ENCODE measurements around the gene MBD1.

DNA sequence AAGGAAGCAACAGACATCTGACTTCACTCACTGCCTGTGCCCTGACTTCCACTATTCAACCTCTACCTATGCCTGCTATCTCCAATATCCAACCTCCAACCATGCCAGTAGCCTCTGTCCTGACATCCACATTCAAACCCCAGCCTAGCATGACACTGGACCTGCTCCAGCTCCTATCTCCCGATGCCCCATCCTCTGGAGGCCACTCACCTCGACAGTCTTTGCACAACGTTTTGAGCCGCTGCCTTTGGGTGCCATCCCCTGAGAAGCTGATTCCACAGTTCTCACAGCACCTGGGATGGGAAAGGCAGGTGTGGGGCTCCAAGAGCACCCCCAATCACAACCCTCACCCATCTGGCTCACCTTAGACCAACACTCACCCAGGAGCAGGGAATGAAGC lies 4.9 kb downstream of the MBD1 start:
- TF ChIP-seq, protein P1, sequence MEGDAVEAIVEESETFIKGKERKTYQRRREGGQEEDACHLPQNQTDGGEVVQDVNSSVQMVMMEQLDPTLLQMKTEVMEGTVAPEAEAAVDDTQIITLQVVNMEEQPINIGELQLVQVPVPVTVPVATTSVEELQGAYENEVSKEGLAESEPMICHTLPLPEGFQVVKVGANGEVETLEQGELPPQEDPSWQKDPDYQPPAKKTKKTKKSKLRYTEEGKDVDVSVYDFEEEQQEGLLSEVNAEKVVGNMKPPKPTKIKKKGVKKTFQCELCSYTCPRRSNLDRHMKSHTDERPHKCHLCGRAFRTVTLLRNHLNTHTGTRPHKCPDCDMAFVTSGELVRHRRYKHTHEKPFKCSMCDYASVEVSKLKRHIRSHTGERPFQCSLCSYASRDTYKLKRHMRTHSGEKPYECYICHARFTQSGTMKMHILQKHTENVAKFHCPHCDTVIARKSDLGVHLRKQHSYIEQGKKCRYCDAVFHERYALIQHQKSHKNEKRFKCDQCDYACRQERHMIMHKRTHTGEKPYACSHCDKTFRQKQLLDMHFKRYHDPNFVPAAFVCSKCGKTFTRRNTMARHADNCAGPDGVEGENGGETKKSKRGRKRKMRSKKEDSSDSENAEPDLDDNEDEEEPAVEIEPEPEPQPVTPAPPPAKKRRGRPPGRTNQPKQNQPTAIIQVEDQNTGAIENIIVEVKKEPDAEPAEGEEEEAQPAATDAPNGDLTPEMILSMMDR (conservative IDR thresholded peaks at IDR 0.05; ENCODE audit: low read depth, low read length): no peak
- TF ChIP-seq EZH2 (IDR thresholded peaks at IDR 0.05; ENCODE audit: borderline replicate concordance, low read depth, low read length, poor library complexity, severe bottlenecking): no peak

Measured in A673 (cell line).